GM21723 (cell line): ENCODE measurements around the gene USP20.

Experiments
- ATAC-seq: cut with Tn5 transposase; IDR thresholded peaks from one replicate; pipeline ENCODE4 v1.9.1; 2021; ENCODE audit warnings: mild to moderate bottlenecking, moderate library complexity; ENCODE audit not compliant: unreplicated experiment

The USP20 gene

GRCh38 chr9:129914051-129914450 is 78.8 kb downstream of the USP20 start:
- no peak for ATAC-seq

GRCh38 chr9:129916707-129917106 is 81.4 kb downstream of the USP20 start:
- no peak for ATAC-seq

- no peak for ATAC-seq
Measured at GRCh38 chr9:129918296-129918950, 83.2 kb downstream of the USP20 start.

- no peak for ATAC-seq
Measured at GRCh38 chr9:129919277-129919676, 84.0 kb downstream of the USP20 start.

GRCh38 chr9:129919841-129920240 is 84.6 kb downstream of the USP20 start:
- ATAC-seq = no peak

GRCh38 chr9:129921905-129922304 is 86.6 kb downstream of the USP20 start:
- no peak for ATAC-seq

- ATAC-seq = no peak
Measured at GRCh38 chr9:129923589-129923988, 88.3 kb downstream of the USP20 start.

- no peak for ATAC-seq
Measured at GRCh38 chr9:129929496-129930125, 94.4 kb downstream of the USP20 start.

GRCh38 chr9:129930743-129931142 is 95.5 kb downstream of the USP20 start:
- no peak for ATAC-seq
